ENCODE results near the gene NR4A2. TPM values are rescaled to one million over a fixed set of nuclear protein-coding genes. Genes with fewer than 3 reads are reported as not detected.
"Not testable (repeated sequence)": the region's sequence is repeated elsewhere in the genome, so short reads cannot be mapped to it uniquely, and the experiment has no call there.

Gene NR4A2
- total RNA-seq, 4 donors from 2014 or later, result 1.9 to 5.0 (median 2.5) TPM

DNA sequence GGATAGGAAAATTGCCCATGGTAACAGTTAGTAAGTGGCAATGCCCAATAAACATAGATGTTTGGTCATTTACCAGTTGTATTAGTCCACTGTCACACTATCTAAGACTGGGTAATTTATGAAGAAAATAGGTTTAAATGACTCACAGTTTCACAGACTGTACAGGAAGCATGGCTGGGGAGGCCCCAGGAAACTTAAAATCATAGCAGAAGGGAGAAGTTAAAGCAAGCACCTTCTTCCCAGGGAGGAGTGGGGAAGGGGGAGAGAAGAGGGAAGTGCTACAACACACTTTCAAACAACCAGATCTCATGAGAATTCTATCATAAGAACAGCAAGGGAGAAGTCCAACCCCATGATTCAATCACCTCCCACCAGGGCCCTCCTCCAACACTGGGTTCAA is 23.4 kb downstream of the NR4A2 start:
- TF ChIP-seq, protein P1, sequence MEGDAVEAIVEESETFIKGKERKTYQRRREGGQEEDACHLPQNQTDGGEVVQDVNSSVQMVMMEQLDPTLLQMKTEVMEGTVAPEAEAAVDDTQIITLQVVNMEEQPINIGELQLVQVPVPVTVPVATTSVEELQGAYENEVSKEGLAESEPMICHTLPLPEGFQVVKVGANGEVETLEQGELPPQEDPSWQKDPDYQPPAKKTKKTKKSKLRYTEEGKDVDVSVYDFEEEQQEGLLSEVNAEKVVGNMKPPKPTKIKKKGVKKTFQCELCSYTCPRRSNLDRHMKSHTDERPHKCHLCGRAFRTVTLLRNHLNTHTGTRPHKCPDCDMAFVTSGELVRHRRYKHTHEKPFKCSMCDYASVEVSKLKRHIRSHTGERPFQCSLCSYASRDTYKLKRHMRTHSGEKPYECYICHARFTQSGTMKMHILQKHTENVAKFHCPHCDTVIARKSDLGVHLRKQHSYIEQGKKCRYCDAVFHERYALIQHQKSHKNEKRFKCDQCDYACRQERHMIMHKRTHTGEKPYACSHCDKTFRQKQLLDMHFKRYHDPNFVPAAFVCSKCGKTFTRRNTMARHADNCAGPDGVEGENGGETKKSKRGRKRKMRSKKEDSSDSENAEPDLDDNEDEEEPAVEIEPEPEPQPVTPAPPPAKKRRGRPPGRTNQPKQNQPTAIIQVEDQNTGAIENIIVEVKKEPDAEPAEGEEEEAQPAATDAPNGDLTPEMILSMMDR (IDR thresholded peaks at IDR 0.05), result no peak
- TF ChIP-seq POLR2A (IDR thresholded peaks at IDR 0.05), result no peak
- no peaks in the 10 kb centered on the region for H3K9me3 ChIP-seq
- H3K4me3 ChIP-seq, result no peak overlapping the region
- H3K4me1 ChIP-seq, result no peaks in the 10 kb centered on the region
- no peaks in the 10 kb centered on the region for H3K27me3 ChIP-seq
- H3K36me3 ChIP-seq, result no peaks in the 10 kb centered on the region
- no peak for DNase-seq
- H3K27ac ChIP-seq, result no peak overlapping the region

DNA sequence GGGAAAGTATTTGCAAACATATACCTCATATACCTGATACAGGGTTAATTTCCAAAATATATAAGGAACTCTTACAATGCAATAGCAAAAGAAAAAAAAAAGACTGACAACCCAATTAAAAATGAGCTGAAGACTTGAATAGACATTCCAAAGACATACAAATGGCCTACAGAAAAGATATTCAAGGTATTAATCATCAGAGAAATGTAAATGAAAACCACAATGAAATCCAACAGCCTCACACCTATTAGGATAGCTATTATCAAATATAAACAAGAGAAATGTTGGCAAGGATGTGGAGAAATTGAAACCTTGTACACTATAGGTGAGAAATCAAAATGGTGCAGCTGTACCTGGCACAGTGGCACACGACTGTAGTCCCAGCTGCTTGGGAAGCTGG is 25.7 kb downstream of the NR4A2 start:
- no peak overlapping the region for H3K27ac ChIP-seq
- no peak for TF ChIP-seq POLR2A (IDR thresholded peaks at IDR 0.05)
- TF ChIP-seq, protein P1 (IDR thresholded peaks at IDR 0.05), result no peak
- H3K9me3 ChIP-seq, result no peaks in the 10 kb centered on the region
- H3K36me3 ChIP-seq, result no peaks in the 10 kb centered on the region
- H3K4me1 ChIP-seq, result no peaks in the 10 kb centered on the region
- DNase-seq, result no peak
- no peak overlapping the region for H3K4me3 ChIP-seq
- no peaks in the 10 kb centered on the region for H3K27me3 ChIP-seq

DNA sequence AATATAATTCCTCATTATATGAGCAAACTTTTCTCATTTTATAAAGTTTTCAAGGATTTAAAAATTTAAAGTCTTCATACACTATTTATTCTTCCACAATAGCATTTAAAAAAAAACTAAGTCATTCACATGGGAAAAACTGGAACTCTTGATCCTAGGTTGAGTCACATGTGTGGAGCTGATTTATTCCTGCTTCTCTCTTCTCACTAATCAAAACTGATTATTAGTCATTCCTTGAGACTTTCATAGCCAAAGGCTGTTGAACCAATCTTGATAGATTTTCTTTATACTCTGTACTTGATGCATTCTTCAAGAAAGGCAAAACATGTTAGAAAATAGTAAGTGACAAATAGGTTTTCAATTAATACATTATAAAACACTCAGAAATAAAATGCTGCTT is 27.4 kb downstream of the NR4A2 start:
- Histone ChIP-seq H3K27ac (no peak overlapping the region), H3K9me3 (no peaks in the 10 kb centered on the region), H3K4me1 (no peaks in the 10 kb centered on the region), H3K36me3 (no peaks in the 10 kb centered on the region), H3K4me3 (no peak overlapping the region), H3K27me3 (no peaks in the 10 kb centered on the region)
- no peak for DNase-seq
- TF ChIP-seq POLR2A (IDR thresholded peaks at IDR 0.05), result no peak
- TF ChIP-seq, protein P1 (IDR thresholded peaks at IDR 0.05), result no peak

DNA sequence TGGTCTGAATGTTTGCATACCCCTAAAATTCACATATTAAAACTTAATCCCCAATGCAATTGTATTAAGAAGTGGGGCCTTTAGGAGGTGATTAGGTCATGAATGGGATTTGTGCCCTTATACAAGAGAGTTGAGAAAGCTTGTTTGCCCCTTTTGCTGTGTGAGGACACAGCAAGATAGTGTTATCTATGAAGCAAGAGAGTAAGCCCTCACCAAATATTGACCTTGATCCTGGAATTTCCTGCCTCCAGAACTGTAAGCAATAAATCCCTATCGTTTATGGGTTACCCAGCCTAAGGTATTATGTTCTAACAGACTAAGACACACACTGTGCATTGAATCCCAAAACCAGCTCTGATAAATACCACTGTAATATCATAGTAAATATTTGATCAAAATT is 32.2 kb downstream of the NR4A2 start:
- DNase-seq, result no peak
- TF ChIP-seq, protein P1 (IDR thresholded peaks at IDR 0.05), result no peak
- no peak for TF ChIP-seq POLR2A (IDR thresholded peaks at IDR 0.05)
- H3K9me3 ChIP-seq, result no peaks in the 10 kb centered on the region

DNA sequence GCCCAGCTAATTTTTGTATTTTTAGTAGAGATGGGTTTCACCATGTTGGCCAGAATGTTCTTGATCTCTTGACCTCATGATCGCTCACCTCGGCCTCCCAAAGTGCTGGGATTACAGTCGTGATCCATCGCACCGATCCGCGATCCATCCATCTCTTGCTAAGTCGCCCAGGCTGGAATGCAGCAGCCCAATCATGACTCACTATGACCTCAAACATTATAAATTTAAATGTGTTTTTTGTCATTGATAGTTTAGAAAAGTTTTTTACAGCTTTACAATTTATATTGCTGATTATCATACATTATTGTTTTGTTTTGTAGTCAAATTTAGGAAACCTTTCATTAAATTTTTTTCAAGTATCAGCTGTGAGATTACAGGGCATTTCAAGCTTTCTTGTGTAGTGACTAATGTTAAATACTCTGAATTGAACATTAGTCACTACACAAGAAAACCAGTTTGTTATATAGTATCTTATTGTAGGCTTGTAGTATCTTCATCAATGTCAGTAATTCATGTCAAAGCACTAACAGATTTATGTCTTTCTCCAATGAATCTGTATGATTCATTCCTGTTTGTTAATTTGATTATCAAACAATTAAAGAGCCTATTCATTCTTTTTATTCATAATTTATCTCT is 37.5 kb downstream of the NR4A2 start:
- DNase-seq, result no peak
- TF ChIP-seq, protein P1 (IDR thresholded peaks at IDR 0.05), result no peak
- no peak for TF ChIP-seq POLR2A (IDR thresholded peaks at IDR 0.05)
- no peak overlapping the region for H3K27ac ChIP-seq
- no peaks in the 10 kb centered on the region for H3K9me3 ChIP-seq
- H3K4me3 ChIP-seq, result no peak overlapping the region
- H3K4me1 ChIP-seq, result no peaks in the 10 kb centered on the region
- H3K27me3 ChIP-seq, result no peaks in the 10 kb centered on the region
- no peaks in the 10 kb centered on the region for H3K36me3 ChIP-seq

More for the DNA sequence above, 32.2 kb downstream of the NR4A2 start:
- no peak overlapping the region for H3K27ac ChIP-seq
- H3K27me3 ChIP-seq, result no peaks in the 10 kb centered on the region
- no peaks in the 10 kb centered on the region for H3K36me3 ChIP-seq
- H3K4me3 ChIP-seq, result no peak overlapping the region
- no peaks in the 10 kb centered on the region for H3K4me1 ChIP-seq

DNA sequence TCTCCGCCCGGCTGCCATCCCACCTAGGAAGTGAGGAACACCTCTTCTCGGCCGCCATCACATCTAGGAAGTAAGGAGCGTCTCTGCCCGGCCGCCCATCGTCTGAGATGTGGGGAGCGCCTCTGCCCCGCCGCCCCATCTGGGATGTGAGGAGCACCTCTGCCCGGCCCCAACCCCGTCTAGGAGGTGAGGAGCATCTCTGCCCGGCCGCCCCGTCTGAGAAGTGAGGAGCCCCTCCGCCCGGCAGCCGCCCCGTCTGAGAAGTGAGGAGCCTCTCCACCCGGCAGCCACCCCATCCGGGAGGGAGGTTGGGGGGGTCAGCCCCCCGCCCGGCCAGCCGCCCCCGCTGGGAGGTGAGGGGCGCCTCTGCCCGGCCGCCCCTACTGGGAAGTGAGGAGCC is 39.1 kb downstream of the NR4A2 start:
- H3K27me3 ChIP-seq, H3K4me1 ChIP-seq, H3K9me3 ChIP-seq: not testable (repeated sequence)

More for the DNA sequence above, 39.1 kb downstream of the NR4A2 start:
- not testable (repeated sequence) for H3K27ac ChIP-seq, H3K4me3 ChIP-seq, DNase-seq, H3K36me3 ChIP-seq
